NCI-H2171 treated with DMSO at 0.1 percent for 48 hours (cell line): ENCODE results near the gene UBE2G2.

Source experiments
- DNase-seq: peaks from one replicate; lab custom pipeline; 2025; lab: John Stamatoyannopoulos, UW

The UBE2G2 gene

GRCh38 chr21:44749116-44749758 is 52.4 kb downstream of the UBE2G2 start:
- no peak for DNase-seq

GRCh38 chr21:44748621-44749020 is 53.0 kb downstream of the UBE2G2 start:
- DNase-seq = no peak

- peak; percentile 73 for DNase-seq
Observed at GRCh38 chr21:44742418-44743153, 59.0 kb downstream of the UBE2G2 start.

DNA sequence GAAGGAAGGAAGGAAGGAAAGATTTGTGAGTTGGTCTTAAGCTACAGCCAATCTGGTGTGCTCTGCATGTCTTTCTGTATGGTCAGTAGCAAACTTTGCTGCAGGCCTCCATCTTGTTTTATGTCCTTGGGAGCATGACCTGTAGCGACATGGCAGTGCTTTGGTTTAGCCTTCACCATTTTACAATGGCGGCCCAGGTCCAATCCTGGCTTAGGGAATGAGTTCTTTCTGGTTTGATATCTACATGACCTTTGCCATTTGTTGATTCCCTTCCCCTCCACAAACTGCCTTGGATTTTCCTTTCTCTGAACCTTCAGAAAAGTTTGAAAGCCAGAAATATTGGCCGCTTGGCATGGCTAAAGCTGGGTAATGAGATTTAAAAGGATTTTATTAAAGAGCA is 59.7 kb downstream of the UBE2G2 start:
- DNase-seq = no peak

GRCh38 chr21:44740742-44741141 is 60.9 kb downstream of the UBE2G2 start:
- no peak for DNase-seq

DNA sequence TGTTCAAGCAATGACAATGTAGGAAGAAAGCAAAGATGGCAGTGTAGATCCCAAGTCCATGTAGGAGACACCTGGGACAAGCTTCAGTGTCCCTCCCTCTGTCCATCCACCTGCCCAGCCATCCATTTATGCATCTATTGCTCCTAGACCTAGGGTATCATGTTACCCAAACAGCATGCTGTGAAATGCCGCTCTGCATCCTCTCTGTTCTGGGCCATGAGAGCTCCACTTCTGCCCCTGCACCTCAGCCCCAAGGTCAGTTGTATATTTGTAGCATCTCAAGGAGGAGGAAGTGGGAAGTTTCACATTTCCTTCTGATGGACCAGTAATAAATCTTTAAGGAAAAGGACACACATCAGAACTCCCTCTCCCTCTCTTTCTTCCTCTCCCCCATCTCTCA is 62.3 kb downstream of the UBE2G2 start:
- no peak for DNase-seq

- no peak for DNase-seq
Observed at GRCh38 chr21:44738621-44739020, 63.0 kb downstream of the UBE2G2 start.

DNA sequence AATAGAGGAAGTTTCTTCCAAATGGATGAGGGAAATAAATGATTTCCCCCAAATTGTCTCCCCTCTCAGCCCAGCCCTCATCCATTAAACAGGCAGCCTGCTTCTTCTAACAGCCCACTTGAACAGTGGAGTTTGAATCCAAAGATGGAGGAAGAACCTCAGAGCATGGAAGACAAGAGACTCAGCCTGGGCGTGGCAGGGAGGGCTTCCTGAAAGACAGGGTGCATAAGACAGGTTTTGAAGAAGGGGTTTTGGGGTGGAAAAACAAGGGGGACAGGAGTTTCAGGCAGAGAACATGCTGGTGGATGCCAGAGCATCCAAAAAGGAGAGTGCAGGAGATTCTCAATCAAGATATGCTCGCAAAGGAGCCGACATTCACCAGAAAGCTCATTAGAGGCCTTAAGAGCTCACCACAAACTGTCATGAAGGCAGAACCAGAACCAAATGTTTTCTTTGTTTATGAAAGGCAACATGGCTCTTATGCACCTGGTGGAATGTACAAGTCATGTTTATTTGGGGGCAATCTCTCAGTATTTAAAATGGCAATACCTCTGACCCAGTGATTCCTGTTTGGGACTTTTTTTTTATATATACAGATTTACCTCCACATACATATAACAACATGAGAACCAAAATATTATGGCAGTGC is 63.8 kb downstream of the UBE2G2 start:
- peak; percentile 33 for DNase-seq

DNA sequence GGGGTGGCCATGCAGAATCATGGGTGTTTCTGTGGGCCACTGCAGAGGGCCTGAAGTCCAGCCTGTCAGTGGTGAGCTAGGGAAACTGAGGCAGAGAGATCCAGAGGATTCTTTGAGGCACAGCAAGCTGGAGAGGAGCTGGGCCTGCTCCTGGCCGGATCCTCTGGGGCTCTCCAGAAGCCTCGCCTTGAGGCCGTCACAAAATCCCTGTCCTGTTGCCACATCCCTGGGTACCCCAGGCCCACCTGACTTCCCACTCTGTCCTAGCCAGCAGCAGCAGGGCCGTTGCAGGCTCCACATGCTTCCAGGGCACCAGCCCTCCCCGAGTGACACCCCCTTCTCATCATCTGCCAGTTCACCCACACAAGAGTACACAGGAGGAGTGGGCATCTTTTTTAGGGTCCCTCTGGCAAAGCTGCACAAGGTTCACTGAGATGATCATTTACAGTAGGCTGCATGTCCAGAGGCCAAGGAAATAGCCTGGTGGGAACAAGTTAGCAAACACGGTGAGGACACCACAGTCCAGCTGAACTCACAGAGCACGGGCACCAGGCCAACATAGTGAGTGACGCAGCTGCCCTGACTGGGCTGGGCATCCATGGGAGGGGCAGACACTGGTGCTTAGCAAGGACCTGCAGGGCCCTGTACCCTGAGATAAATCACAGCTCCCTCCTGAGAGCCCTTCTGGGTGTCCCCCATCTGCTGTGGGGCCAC is 65.2 kb downstream of the UBE2G2 start:
- no peak for DNase-seq

- no peak for DNase-seq
Observed at GRCh38 chr21:44735821-44736220, 65.8 kb downstream of the UBE2G2 start.

GRCh38 chr21:44734841-44735240 is 66.8 kb downstream of the UBE2G2 start:
- no peak for DNase-seq

GRCh38 chr21:44734026-44734745 is 67.4 kb downstream of the UBE2G2 start:
- no peak for DNase-seq

DNA sequence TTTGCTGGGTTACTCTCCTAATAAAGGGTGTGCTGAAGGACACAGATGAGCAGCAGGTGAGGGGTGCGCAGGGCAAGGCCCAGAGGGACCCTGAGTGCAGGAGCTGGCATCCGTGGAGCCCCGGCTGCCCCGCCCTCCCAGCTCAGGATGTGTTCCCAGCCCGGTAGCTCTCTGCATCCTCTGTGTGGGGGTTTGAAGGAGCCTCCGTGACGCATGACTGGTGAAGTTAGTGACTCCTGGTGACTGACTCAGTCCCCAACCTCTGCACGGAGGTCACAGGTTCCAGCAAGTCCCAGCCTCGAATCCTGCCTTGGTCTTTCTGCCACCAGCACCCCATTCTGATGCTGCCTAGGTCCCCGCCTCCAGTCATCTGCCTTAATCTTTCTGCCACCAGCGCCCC is 68.7 kb downstream of the UBE2G2 start:
- DNase-seq = no peak

- no peak for DNase-seq
Observed at GRCh38 chr21:44732263-44732662, 69.4 kb downstream of the UBE2G2 start.

DNA sequence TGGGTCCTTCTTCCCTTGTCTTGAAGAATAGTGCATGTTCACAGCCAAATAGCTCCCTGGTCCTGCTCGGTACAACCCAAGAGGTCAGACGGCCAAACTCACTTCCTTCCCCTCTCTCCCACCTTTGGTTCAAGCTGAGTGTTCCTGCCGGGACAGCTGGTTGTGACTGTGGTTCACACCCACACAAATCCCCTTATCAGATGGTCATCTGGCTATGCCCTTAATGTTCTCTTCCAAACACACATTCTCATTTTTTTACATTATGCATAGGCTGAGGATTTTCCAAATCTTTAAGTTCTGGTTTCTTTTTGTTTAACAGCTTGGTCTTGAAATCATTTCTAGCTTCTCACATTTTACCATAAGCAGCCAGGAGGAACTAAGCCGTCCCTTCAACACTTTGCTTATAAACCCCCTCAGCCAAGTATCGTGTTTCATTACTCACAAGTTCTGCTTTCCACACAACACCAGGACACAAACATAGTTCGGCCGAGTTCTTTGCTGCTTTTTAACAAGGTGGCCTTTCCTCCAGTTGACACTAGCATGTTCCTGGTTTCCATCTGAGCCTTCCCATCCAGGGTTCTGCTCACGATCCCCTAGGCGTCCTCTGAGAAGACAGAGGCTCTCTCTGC is 70.6 kb downstream of the UBE2G2 start:
- DNase-seq = no peak

- no peak for DNase-seq
Observed at GRCh38 chr21:44730028-44730395, 71.6 kb downstream of the UBE2G2 start.

DNA sequence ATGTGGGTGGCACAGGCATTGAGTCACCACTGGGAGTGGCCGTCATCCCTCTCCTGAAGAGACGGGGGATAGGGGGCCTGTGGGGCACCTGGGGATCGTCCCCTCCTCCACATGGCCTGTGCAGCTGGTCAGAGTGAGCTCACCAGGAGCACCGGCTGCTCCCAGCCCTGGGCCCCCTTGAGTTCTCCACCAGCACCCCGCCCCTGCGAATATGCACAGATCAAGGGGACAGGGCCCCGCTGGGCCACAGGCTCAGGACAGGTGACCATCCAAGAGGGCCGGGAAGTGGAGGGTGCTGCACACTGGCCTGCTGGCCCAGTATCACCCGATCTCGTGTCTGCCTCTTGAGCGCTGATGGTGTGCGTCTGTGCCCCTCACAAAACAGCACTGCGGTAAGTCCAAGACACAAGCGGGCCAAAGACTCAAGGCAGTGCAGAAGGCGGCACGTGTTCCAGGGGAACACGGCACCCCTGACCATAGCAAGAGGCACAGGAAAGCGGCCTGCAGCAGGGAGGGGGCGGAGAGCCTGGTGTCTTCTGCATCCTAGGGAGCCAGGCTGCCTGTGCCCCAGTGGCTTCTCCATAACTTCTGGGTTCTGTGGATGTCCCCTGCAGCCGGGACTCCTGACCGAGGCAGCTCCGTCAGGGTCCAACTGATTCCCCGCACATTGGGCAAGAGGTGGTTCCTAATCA is 72.1 kb downstream of the UBE2G2 start:
- DNase-seq = no peak

DNA sequence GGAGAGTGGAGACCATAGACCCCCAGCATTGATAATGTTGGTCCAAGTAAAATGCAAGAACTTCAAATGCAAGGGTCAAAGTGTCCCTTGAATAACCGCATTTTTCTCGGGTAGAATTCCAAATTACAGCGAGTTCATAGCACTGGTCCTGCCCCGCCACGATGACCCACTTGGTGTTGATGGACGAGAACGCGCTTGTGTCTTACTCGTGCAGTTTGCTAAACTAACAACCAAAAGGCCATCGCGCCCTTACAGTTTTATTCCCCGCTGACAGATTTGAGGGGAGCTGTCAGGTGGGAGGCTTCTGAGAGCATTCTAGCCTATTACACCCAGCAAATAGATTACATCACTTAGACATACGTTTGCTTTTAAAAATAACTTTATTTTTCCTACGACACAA is 72.9 kb downstream of the UBE2G2 start:
- no peak for DNase-seq

GRCh38 chr21:44727757-44728156 is 73.9 kb downstream of the UBE2G2 start:
- DNase-seq = no peak

- DNase-seq = no peak
Observed at GRCh38 chr21:44727321-44727720, 74.3 kb downstream of the UBE2G2 start.

GRCh38 chr21:44726826-44727225 is 74.8 kb downstream of the UBE2G2 start:
- no peak for DNase-seq
